Ascending aorta (tissue), 2 donors: Measurements from ENCODE around the gene ENKUR. TPM values are rescaled to one million over a fixed set of nuclear protein-coding genes. Genes with fewer than 3 reads are reported as not detected.

Experiments used
- DNase-seq, 2 donors: peaks; one replicate each; pipeline ENCODE4 v3.0.0-alpha.2; 2019; ENCODE audit warnings: low spot score in 2 of 2
- H3K27ac ChIP-seq, 2 donors: fragments of 200-600 bp; sonication (generic); one replicate each; pipeline ENCODE4 v1.5.1; 2016 to 2017; ENCODE audit warnings: mild to moderate bottlenecking in 1 of 2
- H3K27me3 ChIP-seq: fragments of 200-600 bp; sonication (generic); one replicate; pipeline ENCODE4 v1.5.1; 2017
- H3K36me3 ChIP-seq, 2 donors: fragments of 200-600 bp; sonication (generic); one replicate each; pipeline ENCODE4 v1.5.1; 2016
- H3K4me1 ChIP-seq, 2 donors: fragments of 200-600 bp; sonication (generic); one replicate each; pipeline ENCODE4 v1.5.1; 2016 to 2017; ENCODE audit warnings: mild to moderate bottlenecking in 1 of 2
- H3K4me3 ChIP-seq, 2 donors: fragments of 200-600 bp; sonication (generic); one replicate each; pipeline ENCODE4 v1.5.1; 2016 to 2017; ENCODE audit warnings: mild to moderate bottlenecking in 1 of 2
- H3K9me3 ChIP-seq, 2 donors: fragments of 200-600 bp; sonication (generic); one replicate each; pipeline ENCODE4 v1.5.1; 2016
- CTCF ChIP-seq, 3 experiments: fragments of 200-600 bp in 2 of 3; fragments of 450-650 bp in 1 of 3; sonication (generic) in 2 of 3; IDR thresholded peaks; one replicate each; pipeline ENCODE4 v1.5.1; 2016 to 2019; ENCODE audit warnings: antibody characterized with exemption in 3 of 3, mild to moderate bottlenecking in 1 of 3, moderate library complexity in 1 of 3
- intact Hi-C: fragments of 100-400 bp; cut with DNase I; formaldehyde crosslinking; loops from one replicate; pipeline ENCODE4 v1.15.1; 2023
- total RNA-seq: library from RNA; depleted of rRNA; stranded (reverse); fragments of >200 nt; gene quantifications from one replicate; pipeline ENCODE4 v1.1.0, GENCODE V29; 2016

The ENKUR gene
- total RNA-seq, 1 donor from 2014 or later: not detected

- intact Hi-C loops: loop anchor here (5.0 kb wide), 1 partner anchor 40 kb away; no protein-coding TSS in a partner anchor
Observed at GRCh38 chr10:24952143-24952706, 63.7 kb downstream of the ENKUR start, which contains the start of gene PRTFDC1. TSS of gene PRTFDC1 (minus strand) at chr10:24952606. CDS start at chr10:24952575, 31 bp downstream.

GRCh38 chr10:24951201-24952142 is 64.5 kb downstream of the ENKUR start:
- peak overlapping the region; percentile 38 to 66 for H3K27ac ChIP-seq
- intact Hi-C loops: loop anchor here (5.0 kb wide), 1 partner anchor 39 kb away; no protein-coding TSS in a partner anchor
- H3K27me3 ChIP-seq: no peaks in the 10 kb centered on the region
- H3K4me1 ChIP-seq: peaks cover 3 to 11% of the 10 kb centered on the region in 2 donors
- DNase-seq: no peak
- H3K9me3 ChIP-seq: no peaks in the 10 kb centered on the region
- no peak for TF ChIP-seq CTCF (IDR thresholded peaks at IDR 0.05)
- H3K4me3 ChIP-seq: peak overlapping the region; percentile 70 to 82
- H3K36me3 ChIP-seq: no peaks in the 10 kb centered on the region

More at GRCh38 chr10:24952143-24952706, 63.7 kb downstream of the ENKUR start, which contains the start of gene PRTFDC1:
- Histone ChIP-seq H3K9me3 (no peaks in the 10 kb centered on the region), H3K4me3 (peak within 1 kb of the TSS; percentile 70 to 82), H3K4me1 (peaks cover 3 to 11% of the 10 kb centered on the region in 2 donors), H3K36me3 (no peaks in the 10 kb centered on the region), H3K27me3 (no peaks in the 10 kb centered on the region), H3K27ac (peak within 1 kb of the TSS; percentile 38 to 66)
- peak in 1 of 3 experiments; percentile 49 for TF ChIP-seq CTCF (IDR thresholded peaks at IDR 0.05)
- DNase-seq: no peak

- H3K9me3 ChIP-seq: no peaks in the 10 kb centered on the region
- no peaks in the 10 kb centered on the region for H3K36me3 ChIP-seq
- H3K4me1 ChIP-seq: peaks cover 3 to 11% of the 10 kb centered on the region in 2 donors
- no peak overlapping the region for H3K27ac ChIP-seq
- intact Hi-C loops: loop anchor here (5.0 kb wide), 1 partner anchor 38 kb away; no protein-coding TSS in a partner anchor
- H3K27me3 ChIP-seq: no peaks in the 10 kb centered on the region
- no peak for TF ChIP-seq CTCF (IDR thresholded peaks at IDR 0.05)
- no peak for DNase-seq
- no peak overlapping the region for H3K4me3 ChIP-seq
Observed at GRCh38 chr10:24950439-24950838, 65.5 kb downstream of the ENKUR start.

GRCh38 chr10:24949616-24950015 is 66.3 kb downstream of the ENKUR start:
- Histone ChIP-seq H3K27ac (no peak overlapping the region), H3K4me1 (peaks cover 3 to 11% of the 10 kb centered on the region in 2 donors), H3K9me3 (no peaks in the 10 kb centered on the region), H3K36me3 (no peaks in the 10 kb centered on the region), H3K27me3 (no peaks in the 10 kb centered on the region), H3K4me3 (no peak overlapping the region)
- TF ChIP-seq CTCF (IDR thresholded peaks at IDR 0.05): no peak
- intact Hi-C loops: loop anchor here (5.0 kb wide), 1 partner anchor 37 kb away; no protein-coding TSS in a partner anchor
- no peak for DNase-seq

GRCh38 chr10:24947304-24948097 is 68.5 kb downstream of the ENKUR start:
- no peak for DNase-seq
- no peak overlapping the region for H3K4me3 ChIP-seq
- H3K27ac ChIP-seq: no peak overlapping the region
- intact Hi-C loops: no loop called here
- H3K9me3 ChIP-seq: no peaks in the 10 kb centered on the region
- no peaks in the 10 kb centered on the region for H3K27me3 ChIP-seq
- H3K36me3 ChIP-seq: no peaks in the 10 kb centered on the region
- no peak for TF ChIP-seq CTCF (IDR thresholded peaks at IDR 0.05)
- H3K4me1 ChIP-seq: peaks cover 3% of the 10 kb centered on the region in 2 donors
